Vagina (tissue), 2 donors: ENCODE data around the gene TCF3. TPM values are rescaled to one million over a fixed set of nuclear protein-coding genes. Genes with fewer than 3 reads are reported as not detected.

ENCODE experiments used
- DNase-seq, 2 donors: peaks; one replicate each; pipeline ENCODE4 v3.0.0-alpha.2; 2017; ENCODE audit errors: extremely low spot score in 2 of 2
- H3K27ac ChIP-seq: fragments of 200-600 bp; sonication (generic); one replicate; pipeline ENCODE4 v1.5.1; 2019
- H3K27me3 ChIP-seq: fragments of 200-600 bp; sonication (generic); one replicate; pipeline ENCODE4 v1.5.1; 2019
- H3K36me3 ChIP-seq, 2 donors: fragments of 200-600 bp; sonication (generic); one replicate each; pipeline ENCODE4 v1.5.1; 2017 to 2019
- H3K4me1 ChIP-seq: fragments of 200-600 bp; sonication (generic); one replicate; pipeline ENCODE4 v1.5.1; 2019
- H3K4me3 ChIP-seq, 2 donors: fragments of 200-600 bp; sonication (generic); 1 replicate in 1 of 2; 2 replicates in 1 of 2; pipeline ENCODE4 v1.5.1; 2016 to 2019
- H3K9me3 ChIP-seq: fragments of 200-600 bp; sonication (generic); one replicate; pipeline ENCODE4 v1.5.1; 2019
- POLR2A ChIP-seq, 2 donors: fragments of 450-650 bp; IDR thresholded peaks; one replicate each; pipeline ENCODE4 v1.6.1; 2017; ENCODE audit warnings: antibody characterized with exemption in 2 of 2, mild to moderate bottlenecking in 2 of 2, moderate library complexity in 2 of 2
- POLR2AphosphoS5 ChIP-seq, 2 donors: sonication (generic); formaldehyde crosslinking; IDR thresholded peaks; one replicate each; pipeline ENCODE4 v1.9.0; 2017; ENCODE audit warnings: antibody characterized with exemption in 2 of 2, mild to moderate bottlenecking in 2 of 2, low read depth in 1 of 2; ENCODE audit not compliant: insufficient read depth in 1 of 2
- intact Hi-C: fragments of 100-400 bp; cut with DNase I; formaldehyde crosslinking; loops from one replicate; pipeline ENCODE4 v1.15.1; 2023
- total RNA-seq: library from RNA; depleted of rRNA; stranded (reverse); fragments of >200 nt; gene quantifications from one replicate; pipeline ENCODE4 v1.2.3, GENCODE V29; 2016
- TF ChIP-seq, protein P1 (sequence below), 3 experiments: fragments of 450-650 bp in 2 of 3; fragments of 200-600 bp in 1 of 3; sonication (generic) in 1 of 3; IDR thresholded peaks; one replicate each; pipeline ENCODE4 v1.5.1; 2017 to 2019; ENCODE audit warnings: antibody characterized with exemption in 3 of 3, mild to moderate bottlenecking in 2 of 3, moderate library complexity in 2 of 3

TCF3 gene
- total RNA-seq, 1 donor from 2014 or later = 26.0 TPM

GRCh38 chr19:1613146-1613545 is 39.3 kb downstream of the TCF3 start:
- no peak for TF ChIP-seq POLR2A (IDR thresholded peaks at IDR 0.05)
- TF ChIP-seq, protein P1, sequence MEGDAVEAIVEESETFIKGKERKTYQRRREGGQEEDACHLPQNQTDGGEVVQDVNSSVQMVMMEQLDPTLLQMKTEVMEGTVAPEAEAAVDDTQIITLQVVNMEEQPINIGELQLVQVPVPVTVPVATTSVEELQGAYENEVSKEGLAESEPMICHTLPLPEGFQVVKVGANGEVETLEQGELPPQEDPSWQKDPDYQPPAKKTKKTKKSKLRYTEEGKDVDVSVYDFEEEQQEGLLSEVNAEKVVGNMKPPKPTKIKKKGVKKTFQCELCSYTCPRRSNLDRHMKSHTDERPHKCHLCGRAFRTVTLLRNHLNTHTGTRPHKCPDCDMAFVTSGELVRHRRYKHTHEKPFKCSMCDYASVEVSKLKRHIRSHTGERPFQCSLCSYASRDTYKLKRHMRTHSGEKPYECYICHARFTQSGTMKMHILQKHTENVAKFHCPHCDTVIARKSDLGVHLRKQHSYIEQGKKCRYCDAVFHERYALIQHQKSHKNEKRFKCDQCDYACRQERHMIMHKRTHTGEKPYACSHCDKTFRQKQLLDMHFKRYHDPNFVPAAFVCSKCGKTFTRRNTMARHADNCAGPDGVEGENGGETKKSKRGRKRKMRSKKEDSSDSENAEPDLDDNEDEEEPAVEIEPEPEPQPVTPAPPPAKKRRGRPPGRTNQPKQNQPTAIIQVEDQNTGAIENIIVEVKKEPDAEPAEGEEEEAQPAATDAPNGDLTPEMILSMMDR (IDR thresholded peaks at IDR 0.05) = no peak
- TF ChIP-seq POLR2AphosphoS5 (IDR thresholded peaks at IDR 0.05; ENCODE audit: insufficient read depth in 1 of 2, low read depth in 1 of 2) = no peak
- H3K27me3 ChIP-seq = no peaks in the 10 kb centered on the region
- no peak overlapping the region for H3K4me3 ChIP-seq
- intact Hi-C loops = no loop called here
- peaks cover 0 to 47% of the 10 kb centered on the region in 2 donors for H3K36me3 ChIP-seq
- DNase-seq = no peak
- no peaks in the 10 kb centered on the region for H3K4me1 ChIP-seq
- no peaks in the 10 kb centered on the region for H3K9me3 ChIP-seq
- no peak overlapping the region for H3K27ac ChIP-seq

DNA sequence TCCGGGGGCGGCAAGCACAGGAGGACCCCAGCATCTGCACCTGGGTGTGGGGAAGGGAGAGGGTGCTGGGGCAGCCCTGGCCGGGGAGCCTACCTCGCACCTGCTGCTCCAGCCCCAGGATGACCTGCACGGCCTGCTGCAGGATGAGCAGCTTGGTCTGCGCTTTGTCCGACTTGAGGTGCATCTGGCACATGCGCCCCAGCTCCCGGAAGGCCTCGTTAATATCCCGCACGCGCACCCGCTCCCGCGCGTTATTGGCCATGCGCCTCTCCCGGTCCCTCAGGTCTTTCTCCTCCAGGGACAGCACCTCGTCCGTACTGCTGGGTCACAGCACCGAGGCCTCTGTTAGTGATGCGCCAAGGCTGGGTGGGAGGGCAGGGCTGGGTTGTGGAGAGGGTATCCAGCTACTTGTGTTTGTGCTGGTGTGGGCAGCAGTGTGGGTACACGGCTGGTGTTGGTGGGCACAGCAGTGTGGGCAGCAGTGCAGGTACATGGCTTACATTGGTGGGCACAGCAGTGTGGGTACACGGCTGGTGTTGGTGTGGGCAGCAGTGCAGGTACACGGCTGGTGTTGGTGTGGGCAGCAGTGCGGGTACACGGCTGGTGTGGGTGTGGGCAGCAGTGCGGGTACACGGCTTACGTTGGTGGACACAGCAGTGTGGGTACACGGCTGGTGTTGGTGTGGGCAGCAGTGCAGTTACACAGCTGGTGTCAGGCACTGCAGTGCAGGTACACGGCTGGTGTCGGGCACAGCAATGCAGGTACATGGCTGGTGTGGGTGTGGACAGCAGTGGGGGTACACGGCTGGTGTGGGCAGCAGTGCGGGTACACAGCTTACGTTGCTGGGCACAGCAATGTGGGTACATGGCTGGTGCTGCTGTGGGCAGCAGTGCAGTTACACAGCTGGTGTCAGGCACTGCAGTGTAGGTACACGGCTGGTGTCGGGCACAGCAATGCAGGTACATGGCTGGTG is 40.0 kb downstream of the TCF3 start:
- H3K4me1 ChIP-seq = no peaks in the 10 kb centered on the region
- no peaks in the 10 kb centered on the region for H3K9me3 ChIP-seq
- H3K4me3 ChIP-seq = no peak overlapping the region
- DNase-seq = no peak
- no peak overlapping the region for H3K27ac ChIP-seq
- intact Hi-C loops = no loop called here
- H3K36me3 ChIP-seq = peaks cover 0 to 47% of the 10 kb centered on the region in 2 donors
- no peaks in the 10 kb centered on the region for H3K27me3 ChIP-seq
- no peak for TF ChIP-seq POLR2AphosphoS5 (IDR thresholded peaks at IDR 0.05; ENCODE audit: insufficient read depth in 1 of 2, low read depth in 1 of 2)
- TF ChIP-seq, protein P1 (IDR thresholded peaks at IDR 0.05) = no peak
- no peak for TF ChIP-seq POLR2A (IDR thresholded peaks at IDR 0.05)

- no peak overlapping the region for H3K4me3 ChIP-seq
- H3K27ac ChIP-seq = no peak overlapping the region
- H3K27me3 ChIP-seq = no peaks in the 10 kb centered on the region
- H3K9me3 ChIP-seq = no peaks in the 10 kb centered on the region
- H3K36me3 ChIP-seq = peaks cover 0 to 47% of the 10 kb centered on the region in 2 donors
- no peak for DNase-seq
- intact Hi-C loops = no loop called here
- TF ChIP-seq, protein P1 (IDR thresholded peaks at IDR 0.05) = no peak
- TF ChIP-seq POLR2A (IDR thresholded peaks at IDR 0.05) = no peak
- TF ChIP-seq POLR2AphosphoS5 (IDR thresholded peaks at IDR 0.05; ENCODE audit: insufficient read depth in 1 of 2, low read depth in 1 of 2) = no peak
- peaks cover 3% of the 10 kb centered on the region for H3K4me1 ChIP-seq
These were observed 41.1 kb downstream of the TCF3 start for GRCh38 chr19:1611353-1611752.

DNA sequence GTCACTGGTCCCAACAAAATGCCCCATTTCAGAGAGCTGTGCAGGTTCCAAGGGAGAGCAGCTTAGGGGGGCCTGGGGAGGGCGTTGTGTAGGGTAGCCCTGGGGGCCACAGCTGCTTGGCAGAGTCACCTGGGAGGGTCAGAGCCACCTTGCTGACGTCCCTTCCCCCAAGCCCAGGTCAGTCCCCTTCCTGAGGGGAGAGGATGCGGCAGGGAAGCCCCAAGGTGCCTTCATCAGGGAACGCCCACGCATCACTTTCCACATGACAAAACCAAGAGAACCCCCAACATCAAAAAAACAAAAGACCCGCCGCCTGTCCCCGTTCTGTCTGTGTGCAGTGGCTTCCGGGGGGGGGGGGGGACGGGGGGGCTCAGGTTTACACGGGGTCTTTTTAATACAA is 41.8 kb downstream of the TCF3 start:
- intact Hi-C loops = no loop called here
- no peaks in the 10 kb centered on the region for H3K27me3 ChIP-seq
- no peak overlapping the region for H3K27ac ChIP-seq
- H3K9me3 ChIP-seq = no peaks in the 10 kb centered on the region
- peaks cover 0 to 45% of the 10 kb centered on the region in 2 donors for H3K36me3 ChIP-seq
- peaks cover 8% of the 10 kb centered on the region for H3K4me1 ChIP-seq
- H3K4me3 ChIP-seq = no peak overlapping the region
- DNase-seq = no peak
- TF ChIP-seq POLR2AphosphoS5 (IDR thresholded peaks at IDR 0.05; ENCODE audit: insufficient read depth in 1 of 2, low read depth in 1 of 2) (no peak), POLR2A (IDR thresholded peaks at IDR 0.05) (no peak)
- TF ChIP-seq, protein P1 (IDR thresholded peaks at IDR 0.05) = no peak
